GM12878 (cell line): ENCODE data around the gene TTC38. TPM values are rescaled to one million over a fixed set of nuclear protein-coding genes. Genes with fewer than 3 reads are reported as not detected.

Experiments used
- ATAC-seq: fragments of 200-7000 bp; cut with Tn5 transposase; 3 replicates; pipeline ENCODE4 v1.9.1; 2020; ENCODE audit warnings: mild to moderate bottlenecking, moderate library complexity
- BruUV-seq: library from RNA; stranded (reverse); fragments of 400-500 nt; replicated peaks from 2 replicates; lab custom pipeline; 2021; lab: Mats Ljungman, UMichigan
- CTCF ChIA-PET: fragments of 300-600 bp; sonication (Branson Sonifier 250); formaldehyde crosslinking; extraction: SDS; loops from one replicate; lab custom pipeline; 2021; ENCODE audit warnings: inconsistent platforms; lab: Yijun Ruan, JAX
- POLR2A ChIA-PET: fragments of 350-600 bp; formaldehyde crosslinking; extraction: SDS; loops from one replicate; lab custom pipeline; 2021; ENCODE audit warnings: inconsistent platforms; lab: Charles Lee
- RAD21 ChIA-PET: fragments of 300-600 bp; sonication (Branson Sonifier 250); formaldehyde crosslinking; loops from one replicate; lab custom pipeline; 2023; ENCODE audit warnings: antibody characterized with exemption; ENCODE audit not compliant: unreplicated experiment; lab: Charles Lee
- SMC1A ChIA-PET: fragments of 300-600 bp; sonication (Branson Sonifier 250); formaldehyde crosslinking; loops from one replicate; lab custom pipeline; 2023; ENCODE audit not compliant: unreplicated experiment, uncharacterized antibody; lab: Charles Lee
- DNase-seq: peaks from one replicate; pipeline ENCODE4 v3.0.0-alpha.2; 2011; ENCODE audit warnings: low read depth, low spot score
- FAIRE-seq: peaks from 3 replicates; lab custom pipeline; 2011; peaks lifted over from hg19 to GRCh38; lab: Jason Lieb, UNC
- H2AFZ ChIP-seq: 2 replicates; pipeline ENCODE4 v1.6.0; 2011; ENCODE audit warnings: low read depth, low read length, control low read depth; ENCODE audit not compliant: control insufficient read depth
- H3K27ac ChIP-seq: 2 replicates; pipeline ENCODE4 v1.5.1; 2011; ENCODE audit warnings: control low read depth; ENCODE audit not compliant: control insufficient read depth, insufficient read depth
- H3K27me3 ChIP-seq, 2 experiments: replicated peaks in 1 of 2; 2 replicates each; pipeline versions ENCODE4 v1.6.0 to v1.6.1; 2011; ENCODE audit warnings: low read length in 1 of 2; ENCODE audit not compliant: control insufficient read depth in 2 of 2, insufficient read depth in 2 of 2
- H3K36me3 ChIP-seq, 2 experiments: 2 replicates each; pipeline ENCODE4 v1.5.1; 2011; ENCODE audit warnings: low read length in 1 of 2; ENCODE audit not compliant: control insufficient read depth in 2 of 2, insufficient read depth in 2 of 2
- H3K4me1 ChIP-seq: 2 replicates; pipeline ENCODE4 v1.6.1; 2011; ENCODE audit warnings: mild to moderate bottlenecking, low read length, moderate library complexity, mixed read lengths; ENCODE audit not compliant: control insufficient read depth, insufficient read depth
- H3K4me2 ChIP-seq: 2 replicates; pipeline ENCODE4 v1.6.0; 2011; ENCODE audit warnings: control low read depth; ENCODE audit not compliant: control insufficient read depth, insufficient read depth
- H3K4me3 ChIP-seq: fragments of 200-600 bp; sonication (generic); 2 replicates; pipeline ENCODE4 v1.5.1; 2016
- H3K79me2 ChIP-seq: 2 replicates; pipeline ENCODE4 v1.6.0; 2011; ENCODE audit warnings: low read length; ENCODE audit not compliant: control insufficient read depth, insufficient read depth
- H3K9ac ChIP-seq: 2 replicates; pipeline ENCODE4 v1.8.0; 2011; ENCODE audit warnings: low read length, control low read depth, mixed read lengths; ENCODE audit not compliant: control insufficient read depth, insufficient read depth
- H3K9me3 ChIP-seq: replicated peaks from 3 replicates; pipeline ENCODE4 v1.5.1; 2011; ENCODE audit warnings: mild to moderate bottlenecking, low read length; ENCODE audit not compliant: control insufficient read depth, insufficient read depth
- H4K20me1 ChIP-seq: 2 replicates; pipeline ENCODE4 v1.6.0; 2011; ENCODE audit not compliant: control insufficient read depth, insufficient read depth
- BHLHE40 ChIP-seq, 2 experiments: fragments of 450-650 bp in 1 of 2; IDR thresholded peaks; 2 replicates each; pipeline ENCODE4 v1.6.1; 2011 to 2017; ENCODE audit warnings: low read depth in 2 of 2, borderline replicate concordance in 1 of 2, improper control_type of control experiment in 1 of 2, low read length in 1 of 2, mild to moderate bottlenecking in 1 of 2
- DPF2 ChIP-seq: fragments of 450-650 bp; IDR thresholded peaks from 2 replicates; pipeline ENCODE4 v1.6.1; 2017; ENCODE audit warnings: mild to moderate bottlenecking
- FOS ChIP-seq: IDR thresholded peaks from 3 replicates; pipeline ENCODE4 v1.6.1; 2011; ENCODE audit warnings: borderline replicate concordance; ENCODE audit not compliant: insufficient read length; ENCODE audit errors: extremely low read depth
- HDAC2 ChIP-seq: fragments of 200-600 bp; sonication (generic); IDR thresholded peaks from 2 replicates; pipeline ENCODE4 v1.6.1; 2017
- HDAC6 ChIP-seq: fragments of 200-600 bp; sonication (generic); IDR thresholded peaks from one replicate; pipeline ENCODE4 v1.8.0; 2017; ENCODE audit warnings: antibody characterized with exemption; ENCODE audit not compliant: unreplicated experiment
- IKZF2 ChIP-seq, 2 experiments: fragments of 450-650 bp; IDR thresholded peaks; 2 replicates each; pipeline ENCODE4 v1.6.1; 2017; ENCODE audit warnings: mild to moderate bottlenecking in 2 of 2, moderate library complexity in 2 of 2
- LARP7 ChIP-seq: fragments of 450-650 bp; IDR thresholded peaks from 2 replicates; pipeline ENCODE4 v1.6.1; 2017; ENCODE audit warnings: mild to moderate bottlenecking
- MEF2B ChIP-seq: fragments of 450-650 bp; IDR thresholded peaks from 2 replicates; pipeline ENCODE4 v1.6.1; 2018; ENCODE audit warnings: mild to moderate bottlenecking, moderate library complexity; ENCODE audit not compliant: partially characterized antibody, poor library complexity, severe bottlenecking
- NFXL1 ChIP-seq: fragments of 450-650 bp; IDR thresholded peaks from 2 replicates; pipeline ENCODE4 v1.6.1; 2017; ENCODE audit warnings: antibody characterized with exemption, mild to moderate bottlenecking, borderline replicate concordance
- SMAD1 ChIP-seq: fragments of 450-650 bp; IDR thresholded peaks from 2 replicates; pipeline ENCODE4 v1.6.1; 2018; ENCODE audit warnings: mild to moderate bottlenecking, low read depth; ENCODE audit not compliant: partially characterized antibody
- ZBTB33 ChIP-seq: fragments of 450-650 bp; IDR thresholded peaks from 2 replicates; pipeline ENCODE4 v1.6.1; 2017; ENCODE audit warnings: mild to moderate bottlenecking
- ZNF217 ChIP-seq: fragments of 450-650 bp; IDR thresholded peaks from 2 replicates; pipeline ENCODE4 v1.6.1; 2017; ENCODE audit warnings: antibody characterized with exemption, mild to moderate bottlenecking
- WGBS: methylation state at CpG from one replicate; pipeline ENCODE4 v1.1.6; 2016; ENCODE audit warnings: low lambda C conversion rate; ENCODE audit not compliant: insufficient replicate concordance, insufficient coverage; ENCODE audit errors: missing lambda C conversion rate; 5-methylcytosine and 5-hydroxymethylcytosine counted together
- in situ Hi-C: fragments of 300-500 bp; cut with MboI; formaldehyde crosslinking; loops from 9 replicates; pipeline ENCODE4 v1.14.3; 2018; ENCODE audit warnings: mixed read lengths
- intact Hi-C: fragments of 100-400 bp; cut with micrococcal nuclease; formaldehyde crosslinking; loops from one replicate; pipeline ENCODE4 v1.14.2; 2022; ENCODE audit not compliant: unreplicated experiment
- polyA plus RNA-seq, 11 experiments: library from polyadenylated mRNA; depleted of rRNA in 4 of 11; unstranded in 6 of 11; stranded (reverse) in 5 of 11; fragments of >200 nt; fragmentation: Nextera tagmentation in 4 of 11; fragmentation: Illumina TruSeq in 1 of 11; extraction: Ambion mirVana in 4 of 11; extraction: Trizol in 1 of 11; gene quantifications; 1 replicate in 1 of 11; 2 replicates in 10 of 11; pipeline versions ENCODE4 v1.2.1 to v1.2.3, GENCODE V29; 2011 to 2016; ENCODE audit warnings: inconsistent platforms in 2 of 11, missing spikeins in 2 of 11, low read depth in 1 of 11
- total RNA-seq, 4 experiments: library from RNA; depleted of rRNA in 3 of 4; stranded (reverse); fragments of >200 nt in 3 of 4; fragmentation: Illumina TruSeq in 1 of 4; extraction: Trizol in 1 of 4; gene quantifications; 2 replicates each; pipeline versions ENCODE4 v1.2.1 to v1.2.3, GENCODE V29; 2013 to 2021
- TF ChIP-seq, protein P1 (sequence below): IDR thresholded peaks from 2 replicates; pipeline ENCODE4 v1.6.1; 2012; ENCODE audit warnings: low read length, inconsistent platforms
- TF ChIP-seq, protein P2 (sequence below): IDR thresholded peaks from 2 replicates; pipeline ENCODE4 v1.6.1; 2011; ENCODE audit warnings: borderline replicate concordance, low read depth, mild to moderate bottlenecking, moderate library complexity, low read length; ENCODE audit not compliant: insufficient read depth, poor library complexity, severe bottlenecking

Gene TTC38
- total and polyA plus RNA-seq, 10 of the 15 experiments (the other 5 are each of a cell fraction or from before 2014, with no cell fraction given), result 0.58 to 39.9 (median 13.0) TPM

DNA sequence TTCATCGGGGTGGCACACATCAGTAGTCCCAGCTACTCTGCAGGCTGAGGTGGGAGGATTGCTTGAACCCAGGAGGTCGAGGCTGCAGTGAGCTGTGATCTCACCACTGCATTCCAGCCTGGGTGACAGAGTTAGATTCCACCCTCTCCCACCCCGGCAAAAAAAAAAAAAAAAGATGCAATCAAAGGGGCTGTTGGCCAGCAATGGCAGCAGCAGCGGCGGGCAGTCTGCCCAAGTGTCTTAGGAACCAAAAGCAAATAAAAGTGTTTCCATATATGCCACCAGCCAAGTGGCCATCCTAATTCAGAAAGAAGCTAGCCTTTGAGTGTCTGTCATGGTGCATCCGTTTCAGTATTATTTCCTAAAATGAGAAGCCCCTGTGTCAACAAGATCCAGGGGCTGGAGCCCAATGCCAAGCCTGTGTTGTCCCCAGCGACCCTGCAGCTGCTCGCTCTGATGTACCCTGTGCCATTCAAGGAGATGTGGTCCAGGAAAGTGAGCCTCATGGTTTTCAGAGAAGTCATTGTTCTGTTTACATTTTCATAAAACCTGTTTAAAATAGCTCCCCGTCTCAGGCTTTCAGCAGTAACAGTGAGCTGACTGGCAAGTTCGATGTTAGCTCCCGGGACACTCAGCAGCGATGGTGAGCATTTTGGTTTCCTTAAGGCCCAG lies 30.2 kb upstream of the TTC38 start:
- Histone ChIP-seq H3K36me3 (no peaks in the 10 kb centered on the region), H3K4me3 (no peak overlapping the region), H3K4me2 (no peak overlapping the region), H3K9ac (no peak overlapping the region), H3K79me2 (no peaks in the 10 kb centered on the region), H3K27me3 (no peaks in the 10 kb centered on the region), H3K9me3 (no peaks in the 10 kb centered on the region), H3K27ac (no peak overlapping the region), H3K4me1 (peaks cover 6% of the 10 kb centered on the region), H2AFZ (no peak overlapping the region), H4K20me1 (no peaks in the 10 kb centered on the region)
- ATAC-seq, result no peak
- ChIA-PET CTCF (no interaction called here), RAD21 (no interaction called here), POLR2A (interaction anchor here (0.7 kb wide), 1 partner anchor 8 kb away, joined by 4 read pairs; no protein-coding TSS in a partner anchor), SMC1A (no interaction called here)
- intact Hi-C loops, result no loop called here
- TF ChIP-seq LARP7, result no peak
- TF ChIP-seq MEF2B, result no peak
- TF ChIP-seq NFXL1, result no peak
- no peak for TF ChIP-seq FOS
- TF ChIP-seq, protein P1, sequence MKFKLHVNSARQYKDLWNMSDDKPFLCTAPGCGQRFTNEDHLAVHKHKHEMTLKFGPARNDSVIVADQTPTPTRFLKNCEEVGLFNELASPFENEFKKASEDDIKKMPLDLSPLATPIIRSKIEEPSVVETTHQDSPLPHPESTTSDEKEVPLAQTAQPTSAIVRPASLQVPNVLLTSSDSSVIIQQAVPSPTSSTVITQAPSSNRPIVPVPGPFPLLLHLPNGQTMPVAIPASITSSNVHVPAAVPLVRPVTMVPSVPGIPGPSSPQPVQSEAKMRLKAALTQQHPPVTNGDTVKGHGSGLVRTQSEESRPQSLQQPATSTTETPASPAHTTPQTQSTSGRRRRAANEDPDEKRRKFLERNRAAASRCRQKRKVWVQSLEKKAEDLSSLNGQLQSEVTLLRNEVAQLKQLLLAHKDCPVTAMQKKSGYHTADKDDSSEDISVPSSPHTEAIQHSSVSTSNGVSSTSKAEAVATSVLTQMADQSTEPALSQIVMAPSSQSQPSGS, result no peak
- in situ Hi-C loops, result no loop called here
- BruUV-seq, result no TSS peak
- DNase-seq, result no peak
- no peak for FAIRE-seq
- WGBS, result 91% methylated on average over 12 of the region's 12 CpGs

GRCh38 chr22:46238541-46238940 lies 29.3 kb upstream of the TTC38 start:
- H3K4me3 ChIP-seq, result no peak overlapping the region
- no peaks in the 10 kb centered on the region for H3K9me3 ChIP-seq
- ChIA-PET POLR2A (no interaction called here), RAD21 (no interaction called here), SMC1A (no interaction called here), CTCF (no interaction called here)
- H3K27ac ChIP-seq, result no peak overlapping the region
- intact Hi-C loops (no loop called here), in situ Hi-C loops (no loop called here)
- no TSS peak for BruUV-seq
- no peak overlapping the region for H2AFZ ChIP-seq
- ATAC-seq (no peak), FAIRE-seq (no peak), DNase-seq (no peak)
- no peaks in the 10 kb centered on the region for H4K20me1 ChIP-seq
- H3K4me2 ChIP-seq, result no peak overlapping the region
- H3K79me2 ChIP-seq, result no peaks in the 10 kb centered on the region
- WGBS, result 87% methylated on average over 16 of the region's 16 CpGs
- H3K4me1 ChIP-seq, result peaks cover 6% of the 10 kb centered on the region
- H3K27me3 ChIP-seq, result no peaks in the 10 kb centered on the region
- no peaks in the 10 kb centered on the region for H3K36me3 ChIP-seq
- no peak overlapping the region for H3K9ac ChIP-seq
- TF ChIP-seq IKZF2 (IDR thresholded peaks at IDR 0.05) (no peak), ZNF217 (no peak), HDAC2 (no peak), ZBTB33 (no peak), BHLHE40 (IDR thresholded peaks at IDR 0.05; ENCODE audit: borderline replicate concordance in 1 of 2, low read depth in 2 of 2, low read length in 1 of 2) (no peak), SMAD1 (no peak), DPF2 (no peak), HDAC6 (no peak)
- TF ChIP-seq, protein P2, sequence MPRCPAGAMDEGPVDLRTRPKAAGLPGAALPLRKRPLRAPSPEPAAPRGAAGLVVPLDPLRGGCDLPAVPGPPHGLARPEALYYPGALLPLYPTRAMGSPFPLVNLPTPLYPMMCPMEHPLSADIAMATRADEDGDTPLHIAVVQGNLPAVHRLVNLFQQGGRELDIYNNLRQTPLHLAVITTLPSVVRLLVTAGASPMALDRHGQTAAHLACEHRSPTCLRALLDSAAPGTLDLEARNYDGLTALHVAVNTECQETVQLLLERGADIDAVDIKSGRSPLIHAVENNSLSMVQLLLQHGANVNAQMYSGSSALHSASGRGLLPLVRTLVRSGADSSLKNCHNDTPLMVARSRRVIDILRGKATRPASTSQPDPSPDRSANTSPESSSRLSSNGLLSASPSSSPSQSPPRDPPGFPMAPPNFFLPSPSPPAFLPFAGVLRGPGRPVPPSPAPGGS, result no peak
